GM12878 (cell line): ENCODE data around the gene TPH2. TPM values are rescaled to one million over a fixed set of nuclear protein-coding genes. Genes with fewer than 3 reads are reported as not detected.

ENCODE experiments used
- ATAC-seq: fragments of 200-7000 bp; cut with Tn5 transposase; 3 replicates; pipeline ENCODE4 v1.9.1; 2020; ENCODE audit warnings: mild to moderate bottlenecking, moderate library complexity
- BruUV-seq: library from RNA; stranded (reverse); fragments of 400-500 nt; replicated peaks from 2 replicates; lab custom pipeline; 2021; lab: Mats Ljungman, UMichigan
- CTCF ChIA-PET: fragments of 300-600 bp; sonication (Branson Sonifier 250); formaldehyde crosslinking; extraction: SDS; loops from one replicate; lab custom pipeline; 2021; ENCODE audit warnings: inconsistent platforms; lab: Yijun Ruan, JAX
- POLR2A ChIA-PET: fragments of 350-600 bp; formaldehyde crosslinking; extraction: SDS; loops from one replicate; lab custom pipeline; 2021; ENCODE audit warnings: inconsistent platforms; lab: Charles Lee
- RAD21 ChIA-PET: fragments of 300-600 bp; sonication (Branson Sonifier 250); formaldehyde crosslinking; loops from one replicate; lab custom pipeline; 2023; ENCODE audit warnings: antibody characterized with exemption; ENCODE audit not compliant: unreplicated experiment; lab: Charles Lee
- SMC1A ChIA-PET: fragments of 300-600 bp; sonication (Branson Sonifier 250); formaldehyde crosslinking; loops from one replicate; lab custom pipeline; 2023; ENCODE audit not compliant: unreplicated experiment, uncharacterized antibody; lab: Charles Lee
- DNase-seq: peaks from one replicate; pipeline ENCODE4 v3.0.0-alpha.2; 2011; ENCODE audit warnings: low read depth, low spot score
- FAIRE-seq: peaks from 3 replicates; lab custom pipeline; 2011; peaks lifted over from hg19 to GRCh38; lab: Jason Lieb, UNC
- H2AFZ ChIP-seq: 2 replicates; pipeline ENCODE4 v1.6.0; 2011; ENCODE audit warnings: low read depth, low read length, control low read depth; ENCODE audit not compliant: control insufficient read depth
- H3K27ac ChIP-seq: 2 replicates; pipeline ENCODE4 v1.5.1; 2011; ENCODE audit warnings: control low read depth; ENCODE audit not compliant: control insufficient read depth, insufficient read depth
- H3K27me3 ChIP-seq, 2 experiments: replicated peaks in 1 of 2; 2 replicates each; pipeline versions ENCODE4 v1.6.0 to v1.6.1; 2011; ENCODE audit warnings: low read length in 1 of 2; ENCODE audit not compliant: control insufficient read depth in 2 of 2, insufficient read depth in 2 of 2
- H3K36me3 ChIP-seq, 2 experiments: 2 replicates each; pipeline ENCODE4 v1.5.1; 2011; ENCODE audit warnings: low read length in 1 of 2; ENCODE audit not compliant: control insufficient read depth in 2 of 2, insufficient read depth in 2 of 2
- H3K4me1 ChIP-seq: 2 replicates; pipeline ENCODE4 v1.6.1; 2011; ENCODE audit warnings: mild to moderate bottlenecking, low read length, moderate library complexity, mixed read lengths; ENCODE audit not compliant: control insufficient read depth, insufficient read depth
- H3K4me2 ChIP-seq: 2 replicates; pipeline ENCODE4 v1.6.0; 2011; ENCODE audit warnings: control low read depth; ENCODE audit not compliant: control insufficient read depth, insufficient read depth
- H3K4me3 ChIP-seq: fragments of 200-600 bp; sonication (generic); 2 replicates; pipeline ENCODE4 v1.5.1; 2016
- H3K79me2 ChIP-seq: 2 replicates; pipeline ENCODE4 v1.6.0; 2011; ENCODE audit warnings: low read length; ENCODE audit not compliant: control insufficient read depth, insufficient read depth
- H3K9ac ChIP-seq: 2 replicates; pipeline ENCODE4 v1.8.0; 2011; ENCODE audit warnings: low read length, control low read depth, mixed read lengths; ENCODE audit not compliant: control insufficient read depth, insufficient read depth
- H3K9me3 ChIP-seq: replicated peaks from 3 replicates; pipeline ENCODE4 v1.5.1; 2011; ENCODE audit warnings: mild to moderate bottlenecking, low read length; ENCODE audit not compliant: control insufficient read depth, insufficient read depth
- H4K20me1 ChIP-seq: 2 replicates; pipeline ENCODE4 v1.6.0; 2011; ENCODE audit not compliant: control insufficient read depth, insufficient read depth
- ATF7 ChIP-seq: fragments of 450-650 bp; IDR thresholded peaks from 2 replicates; pipeline ENCODE4 v1.6.1; 2016; ENCODE audit warnings: low read depth, mild to moderate bottlenecking
- DPF2 ChIP-seq: fragments of 450-650 bp; IDR thresholded peaks from 2 replicates; pipeline ENCODE4 v1.6.1; 2017; ENCODE audit warnings: mild to moderate bottlenecking
- MAX ChIP-seq: IDR thresholded peaks from 2 replicates; pipeline ENCODE4 v1.6.1; 2012; ENCODE audit warnings: low read depth, low read length, improper control_type of control experiment
- NKRF ChIP-seq: fragments of 450-650 bp; conservative IDR thresholded peaks from 2 replicates; pipeline ENCODE4 v1.6.1; 2017; ENCODE audit warnings: mild to moderate bottlenecking, moderate library complexity
- REST ChIP-seq: IDR thresholded peaks from 2 replicates; pipeline ENCODE4 v1.6.1; 2012; ENCODE audit warnings: mild to moderate bottlenecking, low read depth, low read length
- RUNX3 ChIP-seq: IDR thresholded peaks from 2 replicates; pipeline ENCODE4 v1.6.1; 2012; ENCODE audit warnings: low read length, inconsistent platforms
- SIX5 ChIP-seq: IDR thresholded peaks from 2 replicates; pipeline ENCODE4 v1.6.1; 2011; ENCODE audit warnings: mild to moderate bottlenecking, low read depth, low read length, moderate library complexity; ENCODE audit not compliant: severe bottlenecking
- WRNIP1 ChIP-seq: IDR thresholded peaks from 2 replicates; pipeline ENCODE4 v1.6.1; 2011; ENCODE audit warnings: low read depth, low read length, improper control_type of control experiment, borderline replicate concordance
- YY1 ChIP-seq: IDR thresholded peaks from 2 replicates; pipeline ENCODE4 v1.6.1; 2011; ENCODE audit warnings: low read depth, mild to moderate bottlenecking, low read length
- ZNF592 ChIP-seq: fragments of 450-650 bp; IDR thresholded peaks from 2 replicates; pipeline ENCODE4 v1.6.1; 2017; ENCODE audit warnings: mild to moderate bottlenecking, moderate library complexity
- WGBS: methylation state at CpG from one replicate; pipeline ENCODE4 v1.1.6; 2016; ENCODE audit warnings: low lambda C conversion rate; ENCODE audit not compliant: insufficient replicate concordance, insufficient coverage; ENCODE audit errors: missing lambda C conversion rate; 5-methylcytosine and 5-hydroxymethylcytosine counted together
- in situ Hi-C: fragments of 300-500 bp; cut with MboI; formaldehyde crosslinking; loops from 9 replicates; pipeline ENCODE4 v1.14.3; 2018; ENCODE audit warnings: mixed read lengths
- intact Hi-C: fragments of 100-400 bp; cut with micrococcal nuclease; formaldehyde crosslinking; loops from one replicate; pipeline ENCODE4 v1.14.2; 2022; ENCODE audit not compliant: unreplicated experiment
- polyA plus RNA-seq, 11 experiments: library from polyadenylated mRNA; depleted of rRNA in 4 of 11; unstranded in 6 of 11; stranded (reverse) in 5 of 11; fragments of >200 nt; fragmentation: Nextera tagmentation in 4 of 11; fragmentation: Illumina TruSeq in 1 of 11; extraction: Ambion mirVana in 4 of 11; extraction: Trizol in 1 of 11; gene quantifications; 1 replicate in 1 of 11; 2 replicates in 10 of 11; pipeline versions ENCODE4 v1.2.1 to v1.2.3, GENCODE V29; 2011 to 2016; ENCODE audit warnings: inconsistent platforms in 2 of 11, missing spikeins in 2 of 11, low read depth in 1 of 11
- total RNA-seq, 4 experiments: library from RNA; depleted of rRNA in 3 of 4; stranded (reverse); fragments of >200 nt in 3 of 4; fragmentation: Illumina TruSeq in 1 of 4; extraction: Trizol in 1 of 4; gene quantifications; 2 replicates each; pipeline versions ENCODE4 v1.2.1 to v1.2.3, GENCODE V29; 2013 to 2021
- TF ChIP-seq, protein P1 (sequence below): IDR thresholded peaks from 2 replicates; pipeline ENCODE4 v1.6.1; 2012; ENCODE audit warnings: low read depth, low read length, improper control_type of control experiment
- TF ChIP-seq, protein P2 (sequence below): IDR thresholded peaks from 2 replicates; pipeline ENCODE4 v1.6.1; 2012; ENCODE audit warnings: low read length, inconsistent platforms

TPH2 gene
- total and polyA plus RNA-seq, 10 of the 15 experiments (the other 5 are each of a cell fraction or from before 2014, with no cell fraction given), result not detected

DNA sequence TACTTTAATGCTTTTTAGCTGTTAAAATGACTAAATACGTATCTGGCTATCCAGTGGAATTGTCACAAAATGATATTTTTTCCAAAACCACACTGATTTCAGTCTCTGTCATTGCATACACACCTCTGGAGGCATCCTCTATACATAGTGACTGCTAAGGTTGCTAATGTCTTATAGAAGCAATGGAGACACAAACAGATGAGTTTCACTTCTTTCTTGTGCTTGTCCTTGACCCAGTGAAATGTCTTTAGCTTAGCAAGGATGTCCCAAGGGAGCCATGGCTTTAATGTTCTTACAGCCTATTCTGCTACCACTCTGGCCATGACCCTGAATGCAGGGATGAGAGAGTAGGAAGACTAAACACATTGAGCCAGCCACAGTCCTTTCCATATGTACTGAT lies 90.3 kb downstream of the TPH2 start:
- H3K79me2 ChIP-seq, result no peaks in the 10 kb centered on the region
- no peak overlapping the region for H3K4me3 ChIP-seq
- SMC1A ChIA-PET, result no interaction called here
- FAIRE-seq (no peak), ATAC-seq (no peak), DNase-seq (no peak)
- H3K4me1 ChIP-seq, result no peaks in the 10 kb centered on the region
- no peaks in the 10 kb centered on the region for H3K36me3 ChIP-seq
- no TSS peak for BruUV-seq
- POLR2A ChIA-PET, result no interaction called here
- intact Hi-C loops, result no loop called here
- RAD21 ChIA-PET, result no interaction called here
- 0% methylated on average over 1 of the region's 1 CpG for WGBS
- H3K4me2 ChIP-seq, result no peak overlapping the region
- in situ Hi-C loops, result no loop called here
- H4K20me1 ChIP-seq, result no peaks in the 10 kb centered on the region
- H3K9ac ChIP-seq, result no peak overlapping the region
- no peak overlapping the region for H2AFZ ChIP-seq
- no peak overlapping the region for H3K27ac ChIP-seq
- H3K9me3 ChIP-seq, result no peaks in the 10 kb centered on the region
- CTCF ChIA-PET, result no interaction called here
- no peaks in the 10 kb centered on the region for H3K27me3 ChIP-seq
- TF ChIP-seq, protein P1, sequence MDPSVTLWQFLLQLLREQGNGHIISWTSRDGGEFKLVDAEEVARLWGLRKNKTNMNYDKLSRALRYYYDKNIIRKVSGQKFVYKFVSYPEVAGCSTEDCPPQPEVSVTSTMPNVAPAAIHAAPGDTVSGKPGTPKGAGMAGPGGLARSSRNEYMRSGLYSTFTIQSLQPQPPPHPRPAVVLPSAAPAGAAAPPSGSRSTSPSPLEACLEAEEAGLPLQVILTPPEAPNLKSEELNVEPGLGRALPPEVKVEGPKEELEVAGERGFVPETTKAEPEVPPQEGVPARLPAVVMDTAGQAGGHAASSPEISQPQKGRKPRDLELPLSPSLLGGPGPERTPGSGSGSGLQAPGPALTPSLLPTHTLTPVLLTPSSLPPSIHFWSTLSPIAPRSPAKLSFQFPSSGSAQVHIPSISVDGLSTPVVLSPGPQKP, result no peak
- no peak for TF ChIP-seq SIX5
- no peak for TF ChIP-seq NKRF
- no peak for TF ChIP-seq RUNX3
- TF ChIP-seq ZNF592, result no peak
- no peak for TF ChIP-seq ATF7
- TF ChIP-seq REST, result no peak
- no peak for TF ChIP-seq MAX
- no peak for TF ChIP-seq WRNIP1
- TF ChIP-seq DPF2, result no peak
- TF ChIP-seq, protein P2, sequence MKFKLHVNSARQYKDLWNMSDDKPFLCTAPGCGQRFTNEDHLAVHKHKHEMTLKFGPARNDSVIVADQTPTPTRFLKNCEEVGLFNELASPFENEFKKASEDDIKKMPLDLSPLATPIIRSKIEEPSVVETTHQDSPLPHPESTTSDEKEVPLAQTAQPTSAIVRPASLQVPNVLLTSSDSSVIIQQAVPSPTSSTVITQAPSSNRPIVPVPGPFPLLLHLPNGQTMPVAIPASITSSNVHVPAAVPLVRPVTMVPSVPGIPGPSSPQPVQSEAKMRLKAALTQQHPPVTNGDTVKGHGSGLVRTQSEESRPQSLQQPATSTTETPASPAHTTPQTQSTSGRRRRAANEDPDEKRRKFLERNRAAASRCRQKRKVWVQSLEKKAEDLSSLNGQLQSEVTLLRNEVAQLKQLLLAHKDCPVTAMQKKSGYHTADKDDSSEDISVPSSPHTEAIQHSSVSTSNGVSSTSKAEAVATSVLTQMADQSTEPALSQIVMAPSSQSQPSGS, result no peak
- TF ChIP-seq YY1, result no peak
